HEK293 (cell line): Measurements from ENCODE around the gene SYNDIG1.

Experiments used
- CTCF ChIP-seq: fragments of 450-650 bp; formaldehyde crosslinking; IDR thresholded peaks from 2 replicates; pipeline ENCODE4 v1.5.1; 2016; ENCODE audit warnings: missing biosample characterization, missing genetic modification characterization
- ZBTB44 ChIP-seq: fragments of 450-650 bp; IDR thresholded peaks from 2 replicates; pipeline ENCODE4 v1.5.1; 2018; ENCODE audit warnings: missing biosample characterization, mild to moderate bottlenecking, missing genetic modification characterization
- ZNF639 ChIP-seq: fragments of 450-650 bp; formaldehyde crosslinking; IDR thresholded peaks from 2 replicates; pipeline ENCODE4 v1.5.1; 2016; ENCODE audit warnings: missing biosample characterization, missing genetic modification characterization

- TF ChIP-seq CTCF (tag by site-specific recombination) (no peak), ZBTB44 (tag by site-specific recombination) (no peak), ZNF639 (tag by site-specific recombination) (no peak)
Observed at GRCh38 chr20:24490598-24490997, 21.2 kb downstream of the SYNDIG1 start.
